ENCODE results near the gene KRTAP9-6. TPM values are rescaled to one million over a fixed set of nuclear protein-coding genes. Genes with fewer than 3 reads are reported as not detected.
"Not testable (repeated sequence)": the region's sequence is repeated elsewhere in the genome, so short reads cannot be mapped to it uniquely, and the experiment has no call there.

The KRTAP9-6 gene
- total and polyA plus RNA-seq, 2 donors (not counting 1 experiment from before 2014, with no cell fraction given), result not detected

GRCh38 chr17:41223821-41224220, 41.4 kb upstream of the KRTAP9-6 start:
- Mint-ChIP-seq H3K4me1 (no peaks in the 10 kb centered on the region), H3K27me3 (peaks cover 30% of the 10 kb centered on the region), H3K9me3 (ENCODE audit: insufficient read depth) (no peaks in the 10 kb centered on the region), H3K27ac (no peak overlapping the region), H3K4me3 (no peak overlapping the region)
- no peak overlapping the region for H3K9ac ChIP-seq (ENCODE audit: low read length)
- ATAC-seq (ENCODE audit: low read depth) (no peak), DNase-seq (no peak)
- no peak overlapping the region for H3K4me3 ChIP-seq (ENCODE audit: control extremely low read depth in 1 of 5, extremely low read depth in 1 of 5, insufficient read depth in 1 of 5, low read depth in 2 of 5, low read length in 4 of 5)
- no peak overlapping the region for H3K27ac ChIP-seq (ENCODE audit: low read length in 2 of 2)
- POLR2A ChIA-PET, result no interaction called here
- peaks cover 0 to 4% (median 0%) of the 10 kb centered on the region in 3 donors for H3K9me3 ChIP-seq (ENCODE audit: control extremely low read depth in 1 of 3, control insufficient read depth in 2 of 3, insufficient read depth in 1 of 3, low read length in 2 of 3)
- TF ChIP-seq CTCF (IDR thresholded peaks at IDR 0.05), result no peak
- no peak for TF ChIP-seq EZH2 (IDR thresholded peaks at IDR 0.05; ENCODE audit: borderline replicate concordance, insufficient read depth, low read depth, low read length, poor library complexity, severe bottlenecking)
- H2AFZ ChIP-seq (ENCODE audit: insufficient read depth, low read depth, low read length, poor library complexity, severe bottlenecking), result no peak overlapping the region
- no peaks in the 10 kb centered on the region for H3K79me2 ChIP-seq (ENCODE audit: control insufficient read depth, insufficient read depth, low read length)
- H4K20me1 ChIP-seq (ENCODE audit: control insufficient read depth, insufficient read depth, low read length, poor library complexity, severe bottlenecking), result no peaks in the 10 kb centered on the region
- no peaks in the 10 kb centered on the region for H3K27me3 ChIP-seq (replicated peaks in 1 of 4; ENCODE audit: control extremely low read depth in 1 of 4, control insufficient read depth in 3 of 4, insufficient read depth in 4 of 4, low read length in 3 of 4)
- CTCF ChIA-PET, result no interaction called here
- intact Hi-C loops (cut with micrococcal nuclease), result no loop called here
- H3K36me3 ChIP-seq (replicated peaks in 1 of 2; ENCODE audit: control extremely low read depth in 1 of 2, control insufficient read depth in 1 of 2, extremely low read depth in 1 of 2, insufficient read depth in 2 of 2, low read length in 1 of 2), result no peaks in the 10 kb centered on the region
- no peaks in the 10 kb centered on the region for H3K4me1 ChIP-seq (ENCODE audit: control insufficient read depth in 2 of 2, insufficient read depth in 2 of 2, low read length in 2 of 2)
- WGBS (ENCODE audit: insufficient coverage), result no CpG with 5 or more reads among the region's 2 CpGs
- no peak overlapping the region for H3K4me2 ChIP-seq (replicated peaks; ENCODE audit: low read depth, low read length, poor library complexity, severe bottlenecking)

GRCh38 chr17:41226051-41226450, 39.1 kb upstream of the KRTAP9-6 start:
- H2AFZ ChIP-seq (ENCODE audit: insufficient read depth, low read depth, low read length, poor library complexity, severe bottlenecking), result no peak overlapping the region
- Mint-ChIP-seq H3K4me1 (peaks cover 2% of the 10 kb centered on the region), H3K4me3 (no peak overlapping the region), H3K27ac (no peak overlapping the region), H3K27me3 (peaks cover 26% of the 10 kb centered on the region), H3K9me3 (ENCODE audit: insufficient read depth) (no peaks in the 10 kb centered on the region)
- H3K27ac ChIP-seq (ENCODE audit: low read length in 2 of 2), result no peak overlapping the region
- DNase-seq (no peak), ATAC-seq (ENCODE audit: low read depth) (no peak)
- WGBS (ENCODE audit: insufficient coverage), result 100% methylated on average over 2 of the region's 6 CpGs
- CTCF ChIA-PET, result no interaction called here
- H3K4me3 ChIP-seq (ENCODE audit: control extremely low read depth in 1 of 5, extremely low read depth in 1 of 5, insufficient read depth in 1 of 5, low read depth in 2 of 5, low read length in 4 of 5), result no peak overlapping the region
- intact Hi-C loops (cut with micrococcal nuclease), result no loop called here
- no peak overlapping the region for H3K4me2 ChIP-seq (replicated peaks; ENCODE audit: low read depth, low read length, poor library complexity, severe bottlenecking)
- no peaks in the 10 kb centered on the region for H3K36me3 ChIP-seq (replicated peaks in 1 of 2; ENCODE audit: control extremely low read depth in 1 of 2, control insufficient read depth in 1 of 2, extremely low read depth in 1 of 2, insufficient read depth in 2 of 2, low read length in 1 of 2)
- no peaks in the 10 kb centered on the region for H3K27me3 ChIP-seq (replicated peaks in 1 of 4; ENCODE audit: control extremely low read depth in 1 of 4, control insufficient read depth in 3 of 4, insufficient read depth in 4 of 4, low read length in 3 of 4)
- no peaks in the 10 kb centered on the region for H3K79me2 ChIP-seq (ENCODE audit: control insufficient read depth, insufficient read depth, low read length)
- no peaks in the 10 kb centered on the region for H4K20me1 ChIP-seq (ENCODE audit: control insufficient read depth, insufficient read depth, low read length, poor library complexity, severe bottlenecking)
- H3K9ac ChIP-seq (ENCODE audit: low read length), result no peak overlapping the region
- POLR2A ChIA-PET, result no interaction called here
- peaks cover 0 to 4% of the 10 kb centered on the region in 2 donors for H3K4me1 ChIP-seq (ENCODE audit: control insufficient read depth in 2 of 2, insufficient read depth in 2 of 2, low read length in 2 of 2)
- no peaks in the 10 kb centered on the region for H3K9me3 ChIP-seq (ENCODE audit: control extremely low read depth in 1 of 3, control insufficient read depth in 2 of 3, insufficient read depth in 1 of 3, low read length in 2 of 3)
- TF ChIP-seq CTCF (IDR thresholded peaks at IDR 0.05), result no peak
- TF ChIP-seq EZH2 (IDR thresholded peaks at IDR 0.05; ENCODE audit: borderline replicate concordance, insufficient read depth, low read depth, low read length, poor library complexity, severe bottlenecking), result no peak

GRCh38 chr17:41226598-41227095, 38.5 kb upstream of the KRTAP9-6 start, which contains the start of gene KRTAP9-2:
KRTAP9-2 (plus strand) TSS chr17:41226648; CDS start chr17:41226655, 7 bp downstream.
- H3K27me3 ChIP-seq (replicated peaks in 1 of 4; ENCODE audit: control extremely low read depth in 1 of 4, control insufficient read depth in 3 of 4, insufficient read depth in 4 of 4, low read length in 3 of 4); H3K4me3 Mint-ChIP-seq; H3K9me3 Mint-ChIP-seq (ENCODE audit: insufficient read depth); POLR2A ChIA-PET; H4K20me1 ChIP-seq (ENCODE audit: control insufficient read depth, insufficient read depth, low read length, poor library complexity, severe bottlenecking); H3K9me3 ChIP-seq (ENCODE audit: control extremely low read depth in 1 of 3, control insufficient read depth in 2 of 3, insufficient read depth in 1 of 3, low read length in 2 of 3); H3K27ac Mint-ChIP-seq; DNase-seq; CTCF ChIA-PET; H3K36me3 ChIP-seq (replicated peaks in 1 of 2; ENCODE audit: control extremely low read depth in 1 of 2, control insufficient read depth in 1 of 2, extremely low read depth in 1 of 2, insufficient read depth in 2 of 2, low read length in 1 of 2); intact Hi-C loops (cut with micrococcal nuclease); H3K27ac ChIP-seq (ENCODE audit: low read length in 2 of 2); H3K9ac ChIP-seq (ENCODE audit: low read length); H3K4me1 ChIP-seq (ENCODE audit: control insufficient read depth in 2 of 2, insufficient read depth in 2 of 2, low read length in 2 of 2); H3K79me2 ChIP-seq (ENCODE audit: control insufficient read depth, insufficient read depth, low read length); H3K4me1 Mint-ChIP-seq; H3K4me3 ChIP-seq (ENCODE audit: control extremely low read depth in 1 of 5, extremely low read depth in 1 of 5, insufficient read depth in 1 of 5, low read depth in 2 of 5, low read length in 4 of 5); H3K4me2 ChIP-seq (replicated peaks; ENCODE audit: low read depth, low read length, poor library complexity, severe bottlenecking); ATAC-seq (ENCODE audit: low read depth); H2AFZ ChIP-seq (ENCODE audit: insufficient read depth, low read depth, low read length, poor library complexity, severe bottlenecking): not testable (repeated sequence)
- WGBS (ENCODE audit: insufficient coverage), result 75% methylated on average over 2 of the region's 4 CpGs
- peaks cover 24% of the 10 kb centered on the region for H3K27me3 Mint-ChIP-seq
